Embryonic facial prominence (tissue), 1 donor: Measurements from ENCODE around the gene EDN3.
"Not testable (repeated sequence)": the region's sequence is repeated elsewhere in the genome, so short reads cannot be mapped to it uniquely, and the experiment has no call there.

Experiments
- DNase-seq: peaks from one replicate; pipeline ENCODE4 v3.0.0-alpha.2; 2016; ENCODE audit errors: extremely low spot score

The EDN3 gene

DNA sequence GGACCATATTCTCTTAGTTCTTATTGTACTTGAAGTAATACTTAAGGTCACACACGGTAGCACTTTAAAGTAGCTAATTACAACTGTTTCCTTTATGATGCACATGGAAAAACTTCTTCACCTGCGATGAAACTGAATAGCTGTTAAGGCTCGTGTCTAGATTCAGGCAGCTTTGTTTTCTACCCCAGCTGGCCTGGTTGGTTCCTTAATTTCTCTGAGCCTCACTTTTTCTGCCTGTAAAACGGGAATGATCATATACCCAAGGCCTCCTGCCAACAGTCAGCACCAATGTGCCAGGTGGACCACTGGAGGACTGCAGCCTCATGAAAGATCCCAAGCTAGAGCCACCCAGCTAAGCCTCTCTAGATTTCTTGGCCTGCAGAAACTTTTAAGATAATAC lies 35.0 kb downstream of the EDN3 start:
- no peak for DNase-seq

DNA sequence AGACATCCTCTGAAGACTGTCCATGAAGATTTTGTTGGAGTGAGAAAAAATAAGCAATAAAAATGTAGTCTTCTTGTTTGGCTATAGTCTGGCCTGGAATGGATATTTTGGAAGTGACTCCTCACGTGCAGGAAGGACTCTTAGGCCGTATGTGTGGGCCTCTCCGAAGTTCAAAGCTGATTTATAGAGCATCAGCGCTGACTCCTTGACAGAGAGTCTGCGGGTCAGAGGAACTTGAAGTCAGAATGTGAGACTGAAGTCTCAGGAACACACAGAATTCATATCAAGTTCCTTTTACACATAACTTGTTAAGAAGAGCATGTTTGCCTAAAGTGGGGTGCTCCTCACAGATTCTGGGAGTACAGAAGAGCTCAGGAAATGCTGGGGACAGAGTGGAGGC lies 36.1 kb downstream of the EDN3 start:
- DNase-seq: no peak

DNA sequence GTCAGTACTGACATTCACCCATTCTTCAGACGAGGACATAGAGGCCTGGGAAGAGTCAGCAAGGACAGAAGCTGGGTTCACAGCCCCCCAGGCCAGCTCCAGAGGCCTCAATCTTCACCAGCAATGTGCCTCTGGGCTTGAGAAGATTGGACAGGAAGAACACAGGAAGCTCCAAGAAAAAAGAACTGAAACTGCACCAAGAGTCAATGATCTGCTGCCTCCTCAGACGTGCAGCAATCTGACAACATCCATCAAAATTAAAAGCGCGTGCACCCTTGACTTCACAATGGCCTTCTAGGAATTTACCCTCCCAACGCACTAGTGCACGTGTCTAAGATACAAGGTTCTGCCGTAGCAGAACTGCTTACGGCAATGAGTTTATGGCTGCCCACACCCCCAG lies 38.0 kb downstream of the EDN3 start:
- DNase-seq: not testable (repeated sequence)

DNA sequence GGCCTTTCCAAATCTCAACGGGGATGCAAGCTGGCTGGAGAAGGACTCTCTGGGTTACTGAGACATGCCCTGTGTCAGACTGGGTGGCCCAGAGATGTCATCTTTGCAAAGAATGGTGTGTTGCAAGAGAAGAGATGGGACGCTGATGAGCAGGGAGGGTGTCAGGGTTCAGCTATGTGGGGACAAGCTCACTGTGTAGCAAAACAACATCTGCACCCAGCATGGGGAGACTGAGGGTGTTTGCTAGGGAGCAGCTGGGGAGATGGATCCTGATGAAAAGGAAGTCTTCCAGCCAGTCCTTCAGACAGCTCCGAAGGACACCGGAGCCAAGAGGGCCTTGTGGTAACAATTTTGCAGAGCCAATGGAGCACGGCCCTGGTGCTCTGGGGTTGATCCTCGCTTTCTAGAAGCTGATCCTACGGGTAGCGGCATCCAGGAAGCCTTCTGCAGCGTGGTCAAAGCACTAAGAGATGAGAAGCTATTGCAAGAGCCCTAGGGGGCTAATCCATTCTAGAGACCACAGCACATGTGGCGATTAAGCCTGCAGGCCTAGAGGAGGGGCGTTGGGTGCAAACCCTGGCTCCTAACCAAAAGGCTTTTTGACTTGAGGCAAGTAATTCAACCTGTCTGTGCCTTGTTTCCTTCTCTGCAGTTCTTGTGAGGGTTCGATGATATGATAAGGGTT lies 39.9 kb downstream of the EDN3 start:
- no peak for DNase-seq

DNA sequence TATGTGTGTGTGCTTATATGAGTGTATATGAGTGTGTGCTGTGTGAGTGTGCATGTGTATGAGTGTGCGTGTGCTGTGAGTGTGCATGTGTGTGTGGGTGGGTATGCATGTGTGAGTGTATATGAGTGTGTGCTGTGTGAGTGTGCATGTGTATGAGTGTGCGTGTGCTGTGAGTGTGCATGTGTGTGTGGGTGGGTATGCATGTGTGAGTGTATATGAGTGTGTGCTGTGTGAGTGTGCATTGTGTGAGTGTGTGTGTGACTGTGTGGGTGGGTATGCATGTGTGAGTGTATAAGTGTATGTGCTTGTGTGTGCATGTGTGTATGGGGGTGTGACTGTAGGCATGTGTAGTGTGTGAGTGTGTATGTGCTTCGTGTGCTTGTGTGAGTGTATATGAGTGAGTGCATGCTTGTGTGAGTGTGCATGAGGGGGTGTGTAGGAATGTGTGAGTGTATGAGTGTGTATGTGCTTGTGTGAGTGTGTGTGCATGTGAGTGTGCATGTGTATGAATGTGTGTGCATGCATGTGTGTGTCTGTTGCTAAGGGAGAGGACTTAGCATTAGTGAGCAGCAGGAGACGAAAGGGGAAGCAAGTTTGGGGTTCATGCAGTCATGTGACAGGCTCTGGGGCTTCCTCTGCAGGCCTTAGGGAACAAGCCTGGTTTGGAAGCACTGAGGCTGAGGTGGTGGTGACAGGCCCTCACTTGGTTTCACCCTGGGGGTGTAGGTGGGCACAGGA lies 41.0 kb downstream of the EDN3 start:
- DNase-seq: not testable (repeated sequence)

DNA sequence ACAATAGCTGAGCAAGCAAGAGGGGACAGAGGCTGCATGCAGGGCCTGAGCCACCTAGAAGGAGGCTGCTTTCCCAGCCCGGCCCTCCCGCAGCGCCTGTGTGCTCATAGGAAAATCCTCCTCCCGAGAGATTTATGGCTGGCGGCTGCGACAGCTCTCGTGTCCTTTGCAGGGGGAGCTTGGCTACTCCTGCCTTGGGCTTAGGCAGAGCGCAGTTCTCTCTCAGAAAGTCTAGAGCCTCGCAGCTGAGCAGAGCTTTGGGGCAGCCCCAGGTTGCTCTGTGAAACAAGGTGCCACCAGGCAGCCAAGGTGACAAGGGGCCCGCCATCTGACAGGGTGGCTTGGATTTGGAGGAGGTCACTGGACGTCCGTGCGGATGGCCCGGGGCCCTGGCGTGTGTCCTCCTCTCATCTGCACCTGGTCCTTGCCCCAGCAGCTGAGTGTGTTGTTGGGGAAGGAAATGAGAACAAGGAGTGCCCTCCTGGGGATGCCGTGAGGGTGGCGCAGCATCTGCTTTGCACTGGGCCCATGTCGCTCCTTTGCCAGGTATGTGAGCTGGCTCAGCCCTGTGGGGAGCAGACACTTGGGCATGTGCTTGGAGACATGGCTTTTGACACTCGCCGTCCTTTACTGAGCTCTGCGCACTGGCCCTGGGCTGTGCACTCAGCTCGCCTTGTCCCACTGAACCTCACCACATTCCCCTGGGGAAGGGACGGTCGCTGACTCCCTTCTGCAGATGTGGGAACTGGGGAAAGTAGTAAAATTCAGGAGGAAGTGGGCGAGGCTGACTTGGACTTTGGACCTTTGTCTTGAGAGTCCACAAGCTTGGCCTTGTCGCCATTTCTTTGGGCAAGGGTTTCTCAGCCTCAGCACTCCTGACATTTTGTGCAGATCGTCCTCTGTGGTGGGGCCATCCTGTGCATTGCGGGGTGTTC lies 41.9 kb downstream of the EDN3 start:
- no peak for DNase-seq

DNA sequence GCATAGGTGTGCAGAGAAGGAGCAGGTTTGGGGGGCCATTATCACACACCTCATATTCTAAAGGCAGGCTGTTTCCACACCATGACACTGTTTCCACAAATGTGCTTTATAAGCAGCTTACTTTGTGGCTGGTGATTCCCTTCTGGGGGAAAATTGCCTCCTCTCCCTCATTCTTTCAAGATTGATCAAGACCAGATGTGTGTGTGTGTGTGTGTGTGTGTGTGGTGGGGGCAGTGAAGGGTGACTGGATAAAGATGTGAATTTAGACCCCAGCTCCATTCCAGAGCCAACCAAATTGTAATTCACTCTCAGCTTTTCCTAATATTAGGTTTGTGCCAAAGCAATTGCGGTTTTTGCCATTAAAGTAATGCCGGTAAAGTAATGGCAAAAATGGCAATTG lies 45.6 kb downstream of the EDN3 start:
- no peak for DNase-seq

DNA sequence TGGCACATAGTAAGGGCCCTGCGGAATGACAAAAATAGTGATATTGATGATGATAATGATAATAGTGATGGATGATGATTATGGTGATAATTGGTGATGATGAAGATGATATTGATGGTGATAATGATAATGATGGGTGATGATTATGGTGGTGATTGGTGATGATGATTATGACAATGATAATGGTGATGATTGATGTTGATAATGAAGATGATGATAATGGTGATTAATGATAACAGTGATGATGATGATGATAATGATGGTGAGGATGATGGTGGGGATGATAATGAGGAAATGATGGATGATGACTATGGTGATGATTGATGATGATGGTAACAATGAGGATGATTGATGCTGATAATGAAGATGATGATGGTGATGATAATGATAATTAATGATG lies 48.9 kb downstream of the EDN3 start:
- DNase-seq: no peak

DNA sequence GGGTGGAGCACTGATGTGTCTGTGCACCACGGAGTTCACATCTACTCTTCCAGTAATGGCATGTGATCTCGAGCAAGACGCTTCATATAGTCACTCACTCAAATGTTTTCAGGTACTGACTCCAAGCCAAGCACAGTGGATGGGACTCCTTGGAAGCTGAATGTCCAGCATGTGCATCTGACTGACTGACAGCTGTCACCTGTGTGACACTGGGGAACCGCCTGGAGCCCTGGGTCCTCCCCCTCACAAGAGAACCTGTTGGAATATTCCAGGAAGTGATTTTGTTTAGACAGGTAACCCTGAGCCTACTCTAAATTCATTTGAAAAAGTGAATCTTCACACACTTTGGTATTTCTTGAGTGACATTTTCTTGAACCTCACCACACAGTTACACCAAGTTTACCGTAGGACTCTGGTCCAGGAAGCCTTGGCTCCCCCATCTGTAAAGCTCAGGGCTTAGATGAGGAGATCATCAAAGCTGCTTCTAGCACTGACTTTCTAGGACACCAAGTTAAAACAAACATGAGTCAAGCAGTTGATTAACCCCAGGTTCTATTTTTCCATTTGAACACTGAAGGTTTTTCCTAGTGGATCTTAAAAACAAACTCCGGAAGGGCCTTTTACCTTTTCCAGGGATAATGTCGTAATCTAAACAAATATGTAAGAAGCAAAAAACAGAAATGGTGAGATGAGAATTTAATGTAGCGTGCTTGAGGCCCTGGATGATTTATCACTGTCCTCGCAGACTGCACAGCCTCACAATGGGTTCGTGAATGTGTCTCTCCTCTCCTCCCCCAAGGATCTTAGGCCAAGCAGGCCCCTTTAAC lies 50.1 kb downstream of the EDN3 start:
- no peak for DNase-seq

DNA sequence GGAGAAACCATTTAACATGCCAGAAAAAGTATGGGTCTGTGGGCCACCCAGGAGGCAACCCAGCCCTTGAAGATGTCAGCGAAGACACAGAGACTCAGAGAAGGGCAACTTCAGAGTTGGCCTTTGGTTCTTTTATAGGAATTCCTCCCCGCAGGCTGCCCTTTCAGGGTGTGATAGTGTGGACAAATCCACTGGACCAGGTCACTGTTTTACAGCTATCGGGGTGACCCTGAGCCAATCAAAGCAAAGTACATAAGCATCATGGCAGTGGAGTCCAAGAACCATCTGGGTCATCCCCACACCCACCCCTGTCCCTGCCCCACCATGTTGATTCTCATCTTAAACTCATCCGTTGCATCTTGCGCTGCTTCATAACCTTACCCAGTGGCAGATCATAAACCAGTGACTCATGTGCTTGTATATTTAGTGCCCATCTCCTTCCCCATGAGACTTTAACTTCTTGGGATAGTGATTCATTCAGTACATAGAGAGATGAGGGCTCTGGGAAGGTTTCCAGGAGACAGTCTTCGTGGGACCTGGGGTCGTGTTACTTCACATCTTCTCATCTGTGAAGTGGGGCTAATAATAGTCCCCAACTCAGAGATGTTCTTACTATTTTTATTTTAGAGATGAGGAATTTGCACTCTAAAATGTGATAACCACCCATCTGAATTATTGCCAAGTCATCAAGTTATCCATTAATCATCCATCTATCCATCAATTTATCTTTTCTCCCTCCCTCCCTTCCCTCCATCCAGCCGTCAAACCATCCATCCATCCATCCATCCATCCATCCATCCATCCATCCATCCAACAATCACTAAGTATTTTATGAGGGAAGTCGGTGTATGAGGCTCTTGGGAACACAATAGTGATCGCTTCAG lies 51.0 kb downstream of the EDN3 start:
- DNase-seq: no peak

DNA sequence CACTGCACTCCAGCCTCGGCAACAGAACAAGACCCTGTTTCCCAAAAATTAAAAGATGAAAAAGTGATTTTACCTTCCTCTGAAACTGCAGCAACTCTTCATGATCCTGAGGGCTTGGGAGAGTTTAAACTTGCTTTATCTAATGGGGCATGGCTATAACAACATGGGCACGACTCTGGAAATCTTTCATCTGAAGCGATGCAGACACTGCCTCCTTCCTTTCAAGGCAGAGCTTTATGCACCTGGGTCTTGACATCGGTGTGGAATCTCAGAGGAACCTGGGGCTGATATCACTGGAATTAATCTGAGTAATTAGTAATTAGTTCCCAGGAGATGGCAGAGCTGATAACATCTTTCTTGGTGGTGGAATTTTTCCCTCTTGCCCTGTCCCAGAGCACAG lies 52.1 kb downstream of the EDN3 start:
- no peak for DNase-seq

DNA sequence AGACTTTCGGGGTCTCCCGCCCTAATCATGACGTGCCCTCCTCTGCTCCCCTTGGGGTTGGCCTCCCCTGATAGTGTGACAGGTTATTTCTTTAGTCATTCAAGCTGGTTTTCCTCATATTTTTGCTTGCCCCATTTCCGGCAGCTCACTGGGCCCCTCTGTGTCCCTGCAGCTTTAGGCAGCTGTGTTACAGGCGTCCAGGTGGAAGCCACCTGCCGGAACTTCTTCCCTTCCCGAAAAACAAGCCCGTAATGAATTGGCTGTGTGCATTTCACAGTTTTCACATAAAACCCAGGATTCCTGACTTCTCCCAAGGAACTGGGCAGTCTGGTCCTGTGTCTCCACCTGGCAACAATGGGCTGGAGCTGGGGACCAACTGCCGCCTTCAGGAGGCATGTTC lies 52.6 kb downstream of the EDN3 start:
- no peak for DNase-seq

DNA sequence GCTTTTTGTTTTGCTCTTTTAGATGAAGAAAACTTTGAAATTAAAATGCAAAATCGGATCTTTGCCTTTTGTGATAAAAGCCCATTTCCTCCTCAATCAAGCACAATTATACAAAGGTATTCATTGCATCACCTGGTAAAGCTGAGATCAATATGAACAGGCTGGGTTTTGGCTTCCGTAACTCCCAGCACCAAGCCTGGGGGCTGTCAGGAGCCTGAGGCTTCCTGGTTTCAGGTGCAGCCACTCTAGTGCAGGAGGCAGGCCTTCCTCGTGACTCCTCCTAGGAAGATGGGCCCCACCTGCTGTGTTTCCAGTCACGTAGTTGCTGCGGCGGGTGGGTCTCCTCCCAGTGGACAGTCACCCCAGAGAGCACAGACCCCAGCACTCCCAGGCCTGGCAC lies 54.0 kb downstream of the EDN3 start:
- DNase-seq: no peak

DNA sequence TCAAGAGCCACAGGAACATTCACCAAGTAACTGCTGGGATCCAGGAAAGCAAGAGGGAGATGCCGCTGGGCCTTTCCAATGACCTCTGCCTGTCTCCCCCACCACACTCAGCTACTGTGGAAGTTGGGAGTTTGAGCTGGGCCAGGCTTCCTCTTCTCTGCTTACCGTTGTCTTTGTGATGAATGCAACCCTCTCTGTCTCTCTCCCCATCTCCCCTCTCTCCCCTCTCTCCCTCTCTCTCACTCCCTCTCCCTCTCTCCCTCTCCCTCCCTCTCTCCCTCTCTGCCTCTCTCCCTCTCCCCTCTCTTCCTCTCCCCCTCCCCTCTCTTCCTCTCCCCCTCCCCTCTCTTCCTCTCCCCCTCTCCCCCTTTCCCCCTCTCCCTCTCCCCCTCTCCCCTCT lies 54.8 kb downstream of the EDN3 start:
- no peak for DNase-seq

DNA sequence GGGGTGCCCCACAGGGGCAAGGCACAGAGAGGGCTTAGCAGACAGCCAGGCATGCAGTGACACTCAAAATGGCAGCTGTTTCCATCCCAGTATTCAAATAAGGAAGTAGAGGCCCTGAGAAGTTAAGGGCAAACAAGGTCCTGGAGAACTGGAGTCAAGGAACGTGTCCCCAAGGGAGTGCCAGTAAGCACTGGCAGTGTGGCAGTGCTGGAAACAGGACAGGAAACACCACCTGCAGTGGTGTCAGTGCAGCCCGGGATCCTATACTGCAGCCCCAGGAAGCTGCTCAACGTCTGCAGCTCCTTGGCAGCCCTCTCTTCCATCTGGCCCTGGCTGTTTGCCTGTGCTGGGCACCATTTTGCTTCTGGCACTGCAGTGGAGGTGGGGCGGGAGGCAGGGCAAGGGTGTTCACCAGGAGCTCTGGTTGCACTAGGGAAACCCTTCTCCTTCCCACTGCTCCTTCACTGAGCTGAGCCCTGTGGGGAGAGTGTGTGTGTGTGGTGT lies 56.3 kb downstream of the EDN3 start:
- DNase-seq: no peak

DNA sequence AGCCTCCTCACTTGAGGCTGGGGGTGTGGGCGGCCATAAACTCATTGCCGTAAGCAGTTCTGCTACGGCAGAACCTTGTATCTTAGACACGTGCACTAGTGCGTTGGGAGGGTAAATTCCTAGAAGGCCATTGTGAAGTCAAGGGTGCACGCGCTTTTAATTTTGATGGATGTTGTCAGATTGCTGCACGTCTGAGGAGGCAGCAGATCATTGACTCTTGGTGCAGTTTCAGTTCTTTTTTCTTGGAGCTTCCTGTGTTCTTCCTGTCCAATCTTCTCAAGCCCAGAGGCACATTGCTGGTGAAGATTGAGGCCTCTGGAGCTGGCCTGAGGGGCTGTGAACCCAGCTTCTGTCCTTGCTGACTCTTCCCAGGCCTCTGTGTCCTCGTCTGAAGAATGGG lies 58.4 kb downstream of the EDN3 start:
- DNase-seq: not testable (repeated sequence)

DNA sequence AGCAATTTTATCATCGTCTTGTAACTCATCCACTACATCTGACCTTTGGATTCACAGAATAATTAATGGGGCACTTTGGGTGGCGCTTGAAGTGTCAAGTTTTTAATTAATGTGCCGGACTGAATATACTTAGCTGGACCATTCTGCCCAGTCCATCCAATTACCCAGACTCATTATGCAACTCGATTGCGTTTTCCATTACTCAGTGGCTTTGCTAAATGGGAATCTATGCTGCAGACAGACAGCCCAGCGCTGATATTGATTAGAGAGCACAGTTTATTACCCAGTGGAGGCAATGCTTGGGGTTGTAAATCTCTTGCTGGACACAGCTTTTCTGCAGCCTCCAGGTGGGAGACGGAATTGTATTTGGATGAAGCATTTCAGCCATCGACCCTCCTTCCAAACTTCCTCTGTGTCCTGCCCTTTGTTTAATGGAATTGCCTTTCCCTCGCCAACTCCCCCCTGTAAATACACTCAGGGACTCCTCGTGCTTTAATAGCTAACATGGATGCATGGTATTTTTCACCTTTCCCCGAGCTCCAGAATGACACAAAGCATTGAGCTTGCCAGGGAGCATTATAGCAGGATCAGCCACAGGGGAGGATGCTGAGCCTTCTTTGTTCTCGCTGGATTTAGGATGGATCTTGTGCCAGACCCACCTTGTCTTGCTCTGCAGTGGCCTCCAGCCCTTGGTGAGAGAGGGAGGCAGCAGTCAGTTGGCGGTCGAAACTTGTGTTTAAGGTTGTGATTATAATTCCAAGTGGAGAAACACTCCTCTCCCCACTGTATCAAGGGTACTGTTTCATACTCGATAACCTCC lies 59.7 kb downstream of the EDN3 start:
- no peak for DNase-seq

DNA sequence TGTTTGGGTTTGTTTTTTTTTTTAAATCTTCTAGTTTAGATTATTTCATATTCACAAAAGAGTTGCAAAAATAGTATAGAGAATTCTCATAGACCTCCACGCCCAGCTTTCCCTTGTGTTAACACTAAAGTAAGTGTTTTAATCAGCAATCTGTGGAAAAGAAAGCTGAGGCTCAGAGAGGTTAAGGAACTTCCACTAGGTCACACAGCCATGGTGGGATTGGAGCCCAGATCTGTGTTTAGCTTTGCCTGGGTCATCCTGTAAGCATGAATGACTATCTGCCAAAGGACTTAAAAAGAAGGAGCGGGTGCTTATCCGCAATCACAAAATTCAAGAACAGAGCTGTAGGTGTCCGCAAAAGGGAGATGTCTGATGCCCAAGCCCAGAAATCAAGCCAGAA lies 60.5 kb downstream of the EDN3 start:
- no peak for DNase-seq

DNA sequence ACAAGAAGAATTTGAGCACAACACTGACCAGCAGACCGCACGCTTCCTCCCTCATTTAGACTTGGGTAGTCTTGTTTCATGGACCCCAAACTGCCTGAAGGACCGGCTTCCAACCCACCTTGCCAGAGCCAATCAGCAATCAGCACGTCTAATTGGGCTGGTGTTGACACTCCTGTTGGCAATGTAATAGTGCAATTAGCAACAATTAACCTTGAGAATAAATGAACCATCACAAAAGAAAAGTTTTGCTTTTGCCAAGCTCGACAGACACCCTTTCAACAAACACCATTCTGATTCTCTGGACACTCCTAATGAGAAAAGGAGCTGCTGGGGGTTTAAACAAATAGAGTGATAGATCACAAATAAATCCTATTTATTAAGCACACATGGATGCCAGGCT lies 61.0 kb downstream of the EDN3 start:
- no peak for DNase-seq

DNA sequence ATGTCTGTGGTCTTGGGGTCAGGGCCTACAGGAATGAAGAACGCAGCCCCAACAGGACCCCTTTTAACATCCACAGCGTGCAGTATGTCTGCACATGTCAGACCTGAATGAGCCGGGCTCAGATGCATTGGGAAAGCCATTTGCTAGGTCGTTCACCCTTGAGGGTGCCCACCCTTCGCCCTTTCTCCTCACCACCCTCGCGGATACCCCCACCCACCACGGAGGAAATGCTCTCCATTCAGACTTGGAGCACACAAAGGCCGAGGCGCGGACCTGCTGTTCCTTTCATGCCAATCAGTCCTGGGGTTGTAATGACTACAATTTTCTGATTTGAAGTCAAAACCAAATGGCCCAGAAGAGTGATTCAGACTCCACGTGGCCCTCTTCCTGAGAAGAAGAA lies 62.7 kb downstream of the EDN3 start:
- no peak for DNase-seq
